GM19455 (cell line): Measurements from ENCODE around the gene RWDD1.

ENCODE experiments used
- ATAC-seq: cut with Tn5 transposase; IDR thresholded peaks from one replicate; pipeline ENCODE4 v1.9.1; 2021; ENCODE audit not compliant: unreplicated experiment

RWDD1 gene

DNA sequence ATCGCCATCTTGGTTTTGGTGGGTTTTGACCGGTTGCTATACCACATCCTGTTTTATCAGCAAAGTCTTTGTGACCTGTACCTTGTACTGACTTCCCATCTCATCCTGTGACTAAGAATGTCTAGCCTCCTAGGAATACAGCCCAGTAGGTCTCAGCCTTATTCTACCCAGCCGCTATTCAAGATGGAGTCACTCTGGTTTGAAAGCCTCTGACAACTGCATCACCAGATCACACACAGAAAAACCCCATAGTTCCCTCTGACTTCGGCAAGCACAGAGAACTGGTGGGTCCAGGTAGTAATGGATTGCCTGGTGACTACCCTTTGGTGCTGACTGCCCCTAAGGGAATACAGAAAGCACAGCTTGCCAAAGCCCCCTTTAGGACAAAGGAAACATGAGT, 34.6 kb downstream of the RWDD1 start:
- no peak for ATAC-seq

DNA sequence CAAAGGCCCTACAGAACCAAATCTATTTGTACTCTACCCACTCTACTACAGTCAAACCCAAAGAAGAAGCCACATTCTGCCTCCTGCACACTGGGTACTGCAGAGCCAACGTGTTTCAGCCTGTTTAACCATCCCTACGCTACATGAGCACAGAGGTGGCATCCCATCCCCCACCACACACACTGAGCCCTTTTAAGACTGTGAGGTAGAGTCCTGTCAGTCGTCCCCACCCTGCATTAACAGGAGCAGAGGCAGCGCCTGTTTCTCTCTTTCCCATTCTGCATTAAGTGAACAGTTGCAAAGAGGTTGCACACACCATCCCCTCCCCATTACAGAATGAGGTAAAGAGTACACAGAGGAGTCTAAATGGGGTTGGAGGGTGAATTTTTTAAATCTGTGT, 39.8 kb downstream of the RWDD1 start:
- ATAC-seq: no peak

DNA sequence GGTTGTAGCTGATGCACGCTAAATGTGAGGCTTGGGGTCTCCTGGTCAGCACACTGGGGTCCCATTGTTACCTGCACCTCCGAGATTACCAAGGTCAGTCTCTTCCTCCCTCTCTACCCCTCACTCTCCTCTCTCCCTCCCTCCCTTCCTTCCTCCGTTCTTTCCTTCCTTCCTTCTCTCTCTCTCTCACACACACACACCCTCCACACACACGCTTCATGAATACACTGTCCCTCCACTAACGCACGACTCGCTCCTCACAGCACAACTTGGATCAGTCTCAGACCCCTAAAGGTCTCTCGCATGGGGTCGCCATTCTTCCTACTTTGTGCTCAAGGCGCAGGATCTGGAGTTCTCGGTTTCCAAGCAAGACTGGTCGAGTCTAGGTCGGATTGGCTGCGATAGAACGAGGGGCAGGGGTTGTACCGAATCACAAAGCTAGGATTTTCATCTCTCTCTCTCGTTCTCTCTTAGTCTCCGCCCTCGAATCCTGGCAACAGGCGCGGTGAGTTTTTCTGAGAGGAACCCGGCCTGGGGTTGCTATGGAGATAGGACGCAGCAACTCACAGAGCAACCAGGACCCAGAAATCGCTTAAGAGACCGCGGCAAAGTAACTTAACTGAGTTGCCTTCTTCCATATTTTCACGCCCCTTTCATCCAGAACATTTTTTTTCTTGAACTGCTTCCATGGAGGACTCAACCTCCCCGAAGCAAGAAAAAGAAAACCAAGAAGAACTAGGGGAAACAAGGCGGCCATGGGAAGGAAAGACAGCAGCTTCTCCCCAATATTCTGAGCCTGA, 44.8 kb downstream of the RWDD1 start, which contains the start of gene RSPH4A:
Gene RSPH4A (plus strand): TSS at position 543 of the 800 bp plus-strand sequence. CDS start 145 bp downstream, at position 688.
- ATAC-seq: peak; percentile 99

- peak; percentile 26 for ATAC-seq
Measured at GRCh38 chr6:116616737-116617053, 45.4 kb downstream of the RWDD1 start.

DNA sequence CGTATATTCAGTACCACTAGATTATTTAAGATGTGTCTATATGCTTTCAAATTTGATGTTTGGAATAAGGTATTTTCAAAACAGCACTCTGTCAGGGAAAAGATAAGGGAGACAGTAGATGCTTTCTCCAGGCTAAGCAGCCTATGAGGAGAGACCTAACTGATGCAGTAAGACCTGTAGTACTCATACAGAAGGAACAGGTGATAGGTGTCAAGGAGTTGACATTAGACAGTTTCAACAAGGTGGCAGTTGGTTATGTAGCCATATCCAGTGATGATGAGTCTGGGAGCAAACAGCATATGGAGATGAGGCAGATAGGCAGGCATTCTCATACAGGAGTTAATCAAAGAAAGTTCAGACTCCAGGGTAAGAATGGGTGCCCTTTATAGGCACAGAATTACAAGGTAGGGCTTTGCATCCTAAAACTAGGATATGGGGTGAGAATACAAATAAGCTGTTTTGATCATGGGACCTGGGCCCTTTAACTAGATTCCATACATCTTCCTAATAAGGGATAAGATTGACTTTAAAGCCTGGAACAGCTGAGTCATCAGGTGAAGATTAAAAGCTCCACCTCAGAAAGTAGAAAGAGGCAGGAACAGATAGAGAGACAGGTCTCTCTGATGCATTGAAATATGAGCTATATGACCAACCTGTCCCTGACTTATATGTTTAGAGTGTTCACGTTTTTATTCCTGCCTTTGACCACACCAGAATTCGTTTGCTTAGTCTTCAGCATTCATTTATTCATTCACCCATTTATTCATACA, 52.9 kb downstream of the RWDD1 start:
- no peak for ATAC-seq

DNA sequence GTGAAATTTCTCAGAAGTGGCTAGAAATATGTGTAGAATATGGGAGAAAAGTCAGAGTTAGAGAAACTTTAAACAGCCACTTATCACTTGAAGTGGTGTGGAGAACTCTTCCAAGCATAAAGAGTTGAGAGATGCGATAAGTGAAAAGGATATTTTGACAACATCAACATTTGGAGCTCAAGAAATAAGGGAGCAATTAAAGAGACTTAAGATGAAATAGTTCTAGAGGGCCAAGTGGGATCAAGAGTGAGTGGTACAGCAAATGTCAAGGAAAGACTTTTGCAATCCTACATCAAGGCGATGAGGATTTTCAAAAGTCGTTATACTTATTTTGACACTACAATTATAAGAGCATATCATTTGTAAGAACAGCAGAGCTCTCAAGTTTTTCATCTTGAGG, 54.6 kb downstream of the RWDD1 start:
- ATAC-seq: no peak

DNA sequence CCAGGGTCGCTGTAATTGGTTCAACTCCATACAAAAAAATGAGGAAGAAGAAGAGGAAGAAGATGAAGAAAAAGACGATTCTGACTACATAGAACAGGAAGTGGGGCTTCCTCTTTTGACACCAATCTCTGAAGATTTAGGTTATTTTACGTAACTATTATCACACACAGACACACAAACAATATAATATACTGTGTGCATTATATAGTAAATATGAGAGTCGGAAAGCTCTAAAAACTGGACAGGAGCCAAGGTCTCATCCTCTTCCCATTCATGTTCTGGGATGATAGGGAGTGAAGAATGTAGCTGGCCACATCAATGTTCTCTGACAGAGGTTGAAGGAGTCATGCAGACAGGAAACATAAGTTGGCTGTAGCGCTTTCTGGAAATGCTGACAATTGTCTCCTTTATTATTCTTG, 58.3 kb downstream of the RWDD1 start:
- ATAC-seq: no peak

DNA sequence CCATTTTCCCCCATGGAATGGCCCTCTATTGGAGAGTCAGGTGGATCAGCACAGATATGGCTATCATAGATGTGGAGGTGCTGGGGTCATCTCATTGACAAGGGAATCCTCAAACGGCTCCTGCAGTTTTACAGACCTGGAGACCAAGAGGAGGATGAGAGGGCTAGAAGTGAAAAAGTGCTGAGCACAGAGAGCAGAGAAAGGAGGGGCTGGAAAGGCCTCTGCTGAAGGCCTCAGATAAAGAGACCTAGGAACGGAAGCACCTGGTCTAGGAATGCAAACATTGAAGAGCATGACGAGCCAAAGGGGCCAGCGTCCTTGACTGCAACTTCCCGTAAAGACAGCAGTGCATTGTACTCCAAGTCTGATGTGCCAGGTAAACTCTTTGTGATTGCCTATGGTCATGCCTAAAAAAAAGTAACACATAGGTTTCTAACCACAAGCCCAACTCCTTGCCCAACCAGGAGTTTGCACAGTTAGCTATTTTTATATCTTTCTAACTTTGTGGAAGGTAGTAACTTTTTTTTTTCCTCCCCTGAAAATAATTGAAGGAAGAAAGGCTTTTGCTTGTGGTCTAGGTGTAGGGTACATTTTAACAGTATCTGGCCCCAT, 60.2 kb downstream of the RWDD1 start:
- ATAC-seq: no peak

DNA sequence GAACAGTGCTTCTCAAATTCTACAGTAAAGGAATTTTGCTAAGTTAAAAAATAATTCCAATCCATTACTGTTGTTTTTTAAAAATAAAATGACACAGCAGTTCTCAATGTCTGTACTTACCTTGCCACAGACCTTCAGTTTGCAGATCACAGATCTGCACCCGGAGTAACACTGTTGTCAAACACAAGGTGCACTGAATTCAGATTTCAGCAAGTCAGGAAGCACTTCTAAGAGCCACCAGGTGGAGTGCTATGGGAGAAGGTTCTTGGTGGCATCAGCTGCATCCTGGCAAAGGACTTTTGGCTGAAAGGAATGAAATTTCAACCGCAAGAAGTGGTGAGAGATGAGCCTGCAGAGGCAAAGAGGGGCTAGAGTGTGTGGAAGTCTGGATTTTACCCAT, 62.4 kb downstream of the RWDD1 start:
- no peak for ATAC-seq
